HEK293 (cell line): Measurements from ENCODE around the gene NHSL2.

Source experiments
- CTCF ChIA-PET: fragments of 350-600 bp; formaldehyde crosslinking; extraction: SDS; loops from one replicate; lab custom pipeline; 2021; ENCODE audit warnings: antibody characterized with exemption; lab: Yijun Ruan, JAX
- POLR2A ChIA-PET: fragments of 300-600 bp; formaldehyde crosslinking; extraction: SDS; loops from one replicate; lab custom pipeline; 2020; ENCODE audit warnings: antibody characterized with exemption, inconsistent platforms; lab: Yijun Ruan, JAX
- H3K27ac ChIP-seq: fragments of 200-500 bp; sonication (Bioruptor generic); 2 replicates; pipeline ENCODE4 v1.5.1; 2014; ENCODE audit warnings: low read depth, low read length, control low read depth, inconsistent platforms; ENCODE audit errors: extremely low read depth
- H3K36me3 ChIP-seq, 2 experiments: fragments of 200-500 bp in 1 of 2; sonication (Bioruptor generic) in 1 of 2; 1 replicate in 1 of 2; 2 replicates in 1 of 2; pipeline ENCODE4 v1.5.1; 2014 to 2017; ENCODE audit warnings: inconsistent platforms in 2 of 2, low read length in 2 of 2; ENCODE audit not compliant: control insufficient read depth in 2 of 2, insufficient read depth in 1 of 2
- H3K4me1 ChIP-seq: fragments of 200-500 bp; sonication (Bioruptor generic); 2 replicates; pipeline ENCODE4 v1.5.1; 2014; ENCODE audit warnings: mild to moderate bottlenecking, low read length, inconsistent platforms; ENCODE audit not compliant: control insufficient read depth, insufficient read depth
- H3K4me3 ChIP-seq: 2 replicates; pipeline ENCODE4 v1.5.1; 2011; ENCODE audit warnings: low read depth, mild to moderate bottlenecking, control low read depth, low read length, moderate library complexity
- H3K9me3 ChIP-seq: fragments of 200-500 bp; sonication (Bioruptor generic); 2 replicates; pipeline ENCODE4 v1.5.1; 2014; ENCODE audit warnings: low read depth, low read length, inconsistent platforms; ENCODE audit not compliant: control insufficient read depth, insufficient read depth
- BCL11B ChIP-seq: fragments of 450-650 bp; formaldehyde crosslinking; IDR thresholded peaks from 2 replicates; pipeline ENCODE4 v1.5.1; 2016; ENCODE audit warnings: low read depth, missing biosample characterization, missing genetic modification characterization
- EGR2 ChIP-seq: fragments of 450-650 bp; formaldehyde crosslinking; IDR thresholded peaks from 2 replicates; pipeline ENCODE4 v1.5.1; 2016; ENCODE audit warnings: low read depth, missing biosample characterization, missing genetic modification characterization
- PATZ1 ChIP-seq: fragments of 450-650 bp; formaldehyde crosslinking; IDR thresholded peaks from 2 replicates; pipeline ENCODE4 v1.5.1; 2016; ENCODE audit warnings: missing biosample characterization, missing genetic modification characterization
- REST ChIP-seq: fragments of 450-650 bp; formaldehyde crosslinking; IDR thresholded peaks from 2 replicates; pipeline ENCODE4 v1.5.1; 2016; ENCODE audit warnings: missing biosample characterization, missing genetic modification characterization
- ZBTB17 ChIP-seq: fragments of 450-650 bp; formaldehyde crosslinking; IDR thresholded peaks from 2 replicates; pipeline ENCODE4 v1.5.1; 2016; ENCODE audit warnings: missing biosample characterization, missing genetic modification characterization
- ZIC2 ChIP-seq: fragments of 450-650 bp; formaldehyde crosslinking; IDR thresholded peaks from 2 replicates; pipeline ENCODE4 v1.5.1; 2016; ENCODE audit warnings: missing biosample characterization, missing genetic modification characterization
- ZNF112 ChIP-seq: fragments of 450-650 bp; formaldehyde crosslinking; IDR thresholded peaks from 2 replicates; pipeline ENCODE4 v1.5.0; 2017; ENCODE audit warnings: missing biosample characterization, missing genetic modification characterization
- ZNF114 ChIP-seq: fragments of 450-650 bp; formaldehyde crosslinking; IDR thresholded peaks from 2 replicates; pipeline ENCODE4 v1.5.0; 2017; ENCODE audit warnings: missing biosample characterization, missing genetic modification characterization
- ZNF121 ChIP-seq: fragments of 450-650 bp; formaldehyde crosslinking; IDR thresholded peaks from 2 replicates; pipeline ENCODE4 v1.5.1; 2016; ENCODE audit warnings: missing biosample characterization, missing genetic modification characterization
- ZNF140 ChIP-seq: fragments of 450-650 bp; formaldehyde crosslinking; IDR thresholded peaks from 2 replicates; pipeline ENCODE4 v1.5.1; 2016; ENCODE audit warnings: missing biosample characterization, missing genetic modification characterization
- ZNF174 ChIP-seq: fragments of 450-650 bp; formaldehyde crosslinking; IDR thresholded peaks from 2 replicates; pipeline ENCODE4 v1.5.0; 2017; ENCODE audit warnings: missing biosample characterization, mild to moderate bottlenecking, missing genetic modification characterization
- ZNF211 ChIP-seq: fragments of 450-650 bp; formaldehyde crosslinking; IDR thresholded peaks from 2 replicates; pipeline ENCODE4 v1.5.1; 2016; ENCODE audit warnings: low read depth, missing biosample characterization, missing genetic modification characterization
- ZNF221 ChIP-seq: fragments of 450-650 bp; formaldehyde crosslinking; IDR thresholded peaks from 2 replicates; pipeline ENCODE4 v1.5.1; 2017; ENCODE audit warnings: missing biosample characterization, missing genetic modification characterization, borderline replicate concordance
- ZNF24 ChIP-seq: fragments of 450-650 bp; formaldehyde crosslinking; IDR thresholded peaks from 2 replicates; pipeline ENCODE4 v1.5.1; 2016; ENCODE audit warnings: missing biosample characterization, missing genetic modification characterization
- ZNF302 ChIP-seq: fragments of 450-650 bp; formaldehyde crosslinking; IDR thresholded peaks from 2 replicates; pipeline ENCODE4 v1.5.1; 2016; ENCODE audit warnings: missing biosample characterization, missing genetic modification characterization, low read depth
- ZNF311 ChIP-seq: fragments of 450-650 bp; formaldehyde crosslinking; IDR thresholded peaks from 2 replicates; pipeline ENCODE4 v1.5.1; 2017; ENCODE audit warnings: missing biosample characterization, missing genetic modification characterization, borderline replicate concordance
- ZNF548 ChIP-seq: fragments of 450-650 bp; formaldehyde crosslinking; IDR thresholded peaks from 2 replicates; pipeline ENCODE4 v1.5.1; 2016; ENCODE audit warnings: missing biosample characterization, missing genetic modification characterization
- ZNF558 ChIP-seq: fragments of 450-650 bp; formaldehyde crosslinking; IDR thresholded peaks from 2 replicates; pipeline ENCODE4 v1.5.1; 2016; ENCODE audit warnings: missing biosample characterization, missing genetic modification characterization
- ZNF561 ChIP-seq: fragments of 450-650 bp; IDR thresholded peaks from 2 replicates; pipeline ENCODE4 v1.5.1; 2018; ENCODE audit warnings: missing biosample characterization, missing genetic modification characterization, borderline replicate concordance
- ZNF660 ChIP-seq: fragments of 450-650 bp; IDR thresholded peaks from 2 replicates; pipeline ENCODE4 v1.5.1; 2018; ENCODE audit warnings: missing biosample characterization, mild to moderate bottlenecking, missing genetic modification characterization
- ZNF777 ChIP-seq: fragments of 450-650 bp; formaldehyde crosslinking; IDR thresholded peaks from 2 replicates; pipeline ENCODE4 v1.5.1; 2017; ENCODE audit warnings: missing biosample characterization, missing genetic modification characterization, borderline replicate concordance
- ZSCAN4 ChIP-seq: fragments of 450-650 bp; formaldehyde crosslinking; IDR thresholded peaks from 2 replicates; pipeline ENCODE4 v1.5.1; 2017; ENCODE audit warnings: missing biosample characterization, missing genetic modification characterization

The NHSL2 gene

GRCh38 chrX:72009731-72010130 lies 99.1 kb downstream of the NHSL2 start:
- TF ChIP-seq ZIC2 (tag by site-specific recombination), result peak; percentile 55
- TF ChIP-seq ZBTB17, result no peak
- TF ChIP-seq, all 188 proteins: peak for 1
- POLR2A ChIA-PET, result no interaction called here
- Histone ChIP-seq H3K4me1 (no peaks in the 10 kb centered on the region), H3K27ac (no peak overlapping the region), H3K9me3 (no peaks in the 10 kb centered on the region; the same call in 1 of the 2 replicates), H3K4me3 (no peak overlapping the region), H3K36me3 (no peaks in the 10 kb centered on the region)
- CTCF ChIA-PET, result interaction anchor here (0.6 to 1.5 kb wide), 6 partner anchors 8 to 150 kb away, joined by 3 to 9 read pairs (median 5); no protein-coding TSS in a partner anchor

GRCh38 chrX:72011734-72012133 lies 101.1 kb downstream of the NHSL2 start:
- no peak overlapping the region for H3K4me3 ChIP-seq
- H3K27ac ChIP-seq, result no peak overlapping the region
- TF ChIP-seq ZNF558 (tag by site-specific recombination), result peak; percentile 93
- no peak for TF ChIP-seq ZSCAN4
- H3K9me3 ChIP-seq, result no peaks in the 10 kb centered on the region; the same call in 1 of the 2 replicates
- no peaks in the 10 kb centered on the region for H3K36me3 ChIP-seq
- POLR2A ChIA-PET, result no interaction called here
- no peaks in the 10 kb centered on the region for H3K4me1 ChIP-seq
- CTCF ChIA-PET, result interaction anchor here (0.6 to 4.2 kb wide), 9 partner anchors 8 to 574 kb away, joined by 3 to 42 read pairs (median 4); no protein-coding TSS in a partner anchor

- Histone ChIP-seq H3K36me3 (no peaks in the 10 kb centered on the region), H3K27ac (no peak overlapping the region), H3K4me1 (no peaks in the 10 kb centered on the region), H3K4me3 (no peak overlapping the region), H3K9me3 (no peaks in the 10 kb centered on the region)
- POLR2A ChIA-PET, result no interaction called here
- no peak for TF ChIP-seq ZNF660 (tag by site-specific recombination)
- TF ChIP-seq PATZ1 (tag by site-specific recombination), result no peak
- TF ChIP-seq ZNF548 (tag by site-specific recombination), result no peak
- no peak for TF ChIP-seq ZNF211 (tag by site-specific recombination)
- TF ChIP-seq REST (tag by site-specific recombination), result no peak
- no peak for TF ChIP-seq ZNF561
- TF ChIP-seq ZNF174 (tag by site-specific recombination), result no peak
- no peak for TF ChIP-seq ZNF777 (tag by site-specific recombination)
- no peak for TF ChIP-seq EGR2
- no peak for TF ChIP-seq ZNF140
- TF ChIP-seq ZNF311 (tag by site-specific recombination), result no peak
- TF ChIP-seq BCL11B (tag by site-specific recombination), result no peak
- no peak for TF ChIP-seq ZNF112 (tag by site-specific recombination)
- TF ChIP-seq ZNF221, result no peak
- TF ChIP-seq ZNF24 (tag by site-specific recombination), result no peak
- no peak for TF ChIP-seq ZNF302 (tag by site-specific recombination)
- TF ChIP-seq ZNF114 (tag by site-specific recombination), result no peak
- no peak for TF ChIP-seq ZNF121 (tag by site-specific recombination)
- CTCF ChIA-PET, result interaction anchor here (0.6 to 7.3 kb wide), 5 partner anchors 7 to 111 kb away, joined by 3 to 118 read pairs (median 7); no protein-coding TSS in a partner anchor
Measured at GRCh38 chrX:72015383-72015782, 104.7 kb downstream of the NHSL2 start.
